ACHN (cell line): ENCODE measurements around the gene TCERG1L.

Source experiments
- DNase-seq: peaks from one replicate; pipeline ENCODE4 v3.0.0-alpha.2; 2015
- in situ Hi-C: cut with HindIII; loops from 2 replicates; pipeline ENCODE4 v1.10.0; 2017; ENCODE audit warnings: low sequenced_read_pairs, low pct_ligation_motif_present, low pct_unique_long_range_greater_than_20kb

Gene TCERG1L

DNA sequence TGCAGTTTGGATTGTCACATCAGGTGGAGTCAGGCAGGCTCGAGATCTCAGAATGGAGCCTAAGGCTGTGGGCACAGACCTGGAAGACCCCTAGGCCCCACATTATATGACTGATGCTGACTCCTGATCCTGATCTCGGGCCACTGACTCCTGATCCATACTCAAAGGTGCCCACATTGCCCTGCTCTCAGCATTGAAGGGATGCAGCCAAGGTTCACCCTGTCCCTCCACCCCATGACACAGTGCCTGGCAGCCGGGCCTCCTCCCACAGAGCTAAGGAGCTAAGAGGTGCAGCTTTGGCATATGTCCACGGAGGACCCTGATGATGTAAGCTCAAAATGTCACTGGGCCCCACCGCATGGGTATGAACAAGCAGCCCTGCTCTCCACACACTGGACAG is 36.6 kb downstream of the TCERG1L start:
- no peak for DNase-seq
- in situ Hi-C loops, result no loop called here

DNA sequence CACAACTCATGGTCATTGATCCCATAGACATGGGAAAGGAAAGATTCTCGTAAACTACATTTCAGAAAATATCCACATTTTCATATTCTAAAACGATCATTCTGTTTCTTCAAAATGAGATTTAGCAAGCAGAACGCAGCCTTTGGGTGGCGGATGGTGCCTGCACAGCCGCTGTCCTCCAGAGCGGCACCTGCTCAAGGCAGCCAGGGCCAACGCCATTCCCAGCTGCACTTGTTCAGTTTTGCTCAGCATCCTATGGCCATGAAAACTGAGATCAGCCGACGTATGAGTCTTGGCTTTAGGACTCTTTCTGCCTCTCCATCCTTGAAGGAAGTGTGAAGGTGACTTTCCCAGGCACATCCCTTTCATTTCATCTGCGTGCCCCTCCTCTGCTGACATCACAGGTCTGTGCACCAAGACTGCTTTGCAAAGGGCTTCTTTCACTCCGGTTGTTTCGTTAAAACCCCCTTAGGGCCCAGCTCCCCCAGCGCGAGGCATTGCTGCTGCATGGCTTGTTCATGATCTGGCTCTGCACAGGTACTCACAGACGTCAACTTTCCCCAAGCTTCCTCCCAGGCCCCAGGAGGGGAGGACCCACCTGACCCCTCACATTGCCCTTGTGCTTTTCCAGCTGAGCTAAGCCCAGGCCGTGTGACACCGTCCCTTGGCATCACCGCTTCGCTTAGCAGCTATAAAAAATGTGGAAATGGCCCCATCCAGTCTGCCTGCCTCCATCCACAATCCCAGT is 37.2 kb downstream of the TCERG1L start:
- no peak for DNase-seq
- in situ Hi-C loops, result no loop called here

DNA sequence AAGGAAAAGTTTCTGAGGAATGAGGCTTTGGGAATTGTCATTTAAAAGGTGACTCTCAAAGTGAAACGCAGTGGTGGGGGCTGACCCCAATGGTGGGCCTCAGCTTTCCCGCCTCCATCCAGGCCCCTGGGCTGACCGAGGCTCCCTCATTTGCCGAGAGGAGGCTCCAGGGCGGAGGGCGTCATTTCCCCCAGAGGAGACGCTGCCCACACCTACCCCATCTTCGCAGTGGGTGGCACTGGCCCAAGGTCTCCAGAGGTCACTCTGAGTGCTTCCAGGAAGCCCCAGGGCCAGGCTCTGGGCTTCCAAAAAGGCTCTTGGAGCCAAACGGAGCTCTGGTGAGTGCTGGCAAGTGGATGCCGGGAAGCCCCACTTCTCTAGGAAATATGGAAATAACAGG is 38.0 kb downstream of the TCERG1L start:
- in situ Hi-C loops, result no loop called here

DNA sequence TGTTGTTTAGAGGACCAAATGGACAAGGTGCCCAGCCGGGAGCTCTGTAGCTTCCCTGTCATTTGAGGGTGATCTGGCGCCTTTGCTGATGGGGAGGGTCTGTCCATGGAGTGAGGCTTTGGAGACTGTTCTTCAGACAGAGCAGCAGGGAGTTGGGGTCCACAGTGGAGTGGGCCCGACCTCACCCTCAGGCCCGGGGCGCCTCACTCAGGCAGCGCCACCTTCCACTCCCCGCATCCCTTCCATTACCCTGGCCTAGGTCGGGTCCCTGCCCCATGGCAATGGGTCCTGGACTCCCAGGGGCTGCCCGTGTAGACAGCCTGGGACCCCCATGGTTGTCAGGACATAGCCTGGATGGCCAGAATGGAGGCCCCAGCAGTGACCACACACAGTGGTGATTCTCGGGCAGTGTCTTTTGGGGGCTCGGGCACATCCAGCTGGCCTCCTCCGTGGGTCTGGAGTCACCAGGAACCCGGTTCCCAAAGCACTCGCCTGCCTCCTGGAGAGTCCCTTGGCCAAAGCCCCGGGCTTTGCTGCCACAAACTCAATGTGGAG is 38.5 kb downstream of the TCERG1L start:
- no peak for DNase-seq
- in situ Hi-C loops, result no loop called here

More for the DNA sequence above, 38.0 kb downstream of the TCERG1L start:
- no peak for DNase-seq

DNA sequence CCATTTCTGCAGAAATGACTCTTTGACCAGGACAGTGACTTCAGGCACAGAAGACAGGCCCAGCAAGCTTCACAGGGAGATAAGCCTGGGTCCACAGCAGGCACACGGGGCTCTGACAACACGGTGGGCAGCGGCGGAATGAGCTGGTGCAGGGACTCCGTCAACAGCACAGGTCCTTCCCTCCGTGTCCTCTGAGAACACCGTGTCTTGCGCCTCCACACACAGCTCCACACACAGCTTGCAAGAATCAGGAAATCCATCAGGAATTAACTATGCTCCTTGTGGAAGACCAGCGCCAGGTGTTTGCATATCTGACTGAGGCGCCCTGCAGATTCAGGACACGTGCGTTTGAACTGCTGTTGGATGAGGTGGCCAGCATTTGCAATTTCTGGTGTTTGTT is 39.6 kb downstream of the TCERG1L start:
- in situ Hi-C loops, result no loop called here

DNA sequence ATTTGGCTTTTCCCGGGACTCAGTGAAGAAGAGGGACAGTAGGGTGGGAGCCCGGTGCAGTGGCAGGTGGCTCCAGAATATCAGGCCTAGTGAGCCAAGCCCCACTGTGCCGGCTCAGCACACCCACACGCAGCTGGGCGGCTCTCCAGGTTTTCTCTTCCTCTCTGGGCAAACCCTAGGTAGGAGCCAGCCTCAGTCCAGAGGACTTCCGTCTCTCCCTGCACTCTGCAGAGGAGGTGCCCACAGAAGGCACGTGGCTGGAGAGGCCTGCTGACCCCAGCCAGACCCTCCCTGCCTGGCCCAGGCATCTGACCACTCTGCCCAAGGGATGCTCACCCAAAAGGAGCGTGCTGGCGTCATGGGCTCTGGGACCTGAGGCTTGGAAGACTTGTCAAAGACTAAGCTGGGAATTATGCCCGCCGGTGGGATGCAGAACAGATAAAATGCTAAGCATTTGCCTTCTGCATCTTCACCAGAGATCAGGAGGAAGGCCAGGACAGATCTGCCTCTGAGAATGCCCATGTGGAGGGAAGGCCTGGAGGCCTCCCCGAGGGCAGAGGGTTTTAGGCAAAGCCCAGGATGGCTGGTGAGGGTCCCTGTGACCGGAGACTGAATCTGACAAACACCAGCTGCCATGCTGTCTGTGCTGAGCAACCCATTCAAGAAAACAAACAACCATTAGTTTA is 40.2 kb downstream of the TCERG1L start:
- no peak for DNase-seq
- in situ Hi-C loops, result no loop called here

More for the DNA sequence above, 39.6 kb downstream of the TCERG1L start:
- no peak for DNase-seq

DNA sequence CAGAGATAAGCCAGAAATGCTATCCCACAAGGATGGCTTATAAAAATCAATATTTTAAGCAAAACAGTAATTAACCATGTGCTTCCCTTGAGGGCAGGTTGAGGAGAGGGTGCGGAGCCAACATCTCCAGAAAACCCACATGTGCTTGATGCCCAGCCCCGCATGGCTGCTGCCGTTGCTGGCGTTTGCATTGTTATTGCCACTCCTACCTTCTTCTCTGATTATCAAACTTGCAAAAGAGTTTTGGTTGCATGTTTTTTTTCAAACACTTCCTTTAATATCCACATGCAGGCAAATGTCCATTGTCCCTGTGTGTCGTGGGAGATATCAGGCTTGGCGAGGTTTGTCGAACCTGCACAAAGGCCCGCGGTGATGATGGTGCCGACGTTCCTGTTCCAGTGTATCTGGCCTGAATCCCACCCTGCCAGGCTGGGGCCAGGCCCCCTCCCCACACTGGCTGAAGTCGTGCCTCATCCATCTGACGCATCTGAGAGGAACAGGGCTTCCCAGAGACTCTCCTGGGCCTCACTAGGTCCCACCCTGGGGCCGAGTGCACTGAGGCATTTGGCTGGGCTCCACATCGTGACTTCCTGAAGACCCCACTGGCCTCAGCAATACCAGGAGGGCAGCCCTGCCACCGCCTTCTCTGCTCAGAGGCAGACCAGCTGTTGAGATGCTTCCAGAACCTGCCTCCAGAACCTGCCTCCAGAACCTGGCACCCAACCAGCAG is 40.9 kb downstream of the TCERG1L start:
- in situ Hi-C loops, result no loop called here
- DNase-seq, result no peak

DNA sequence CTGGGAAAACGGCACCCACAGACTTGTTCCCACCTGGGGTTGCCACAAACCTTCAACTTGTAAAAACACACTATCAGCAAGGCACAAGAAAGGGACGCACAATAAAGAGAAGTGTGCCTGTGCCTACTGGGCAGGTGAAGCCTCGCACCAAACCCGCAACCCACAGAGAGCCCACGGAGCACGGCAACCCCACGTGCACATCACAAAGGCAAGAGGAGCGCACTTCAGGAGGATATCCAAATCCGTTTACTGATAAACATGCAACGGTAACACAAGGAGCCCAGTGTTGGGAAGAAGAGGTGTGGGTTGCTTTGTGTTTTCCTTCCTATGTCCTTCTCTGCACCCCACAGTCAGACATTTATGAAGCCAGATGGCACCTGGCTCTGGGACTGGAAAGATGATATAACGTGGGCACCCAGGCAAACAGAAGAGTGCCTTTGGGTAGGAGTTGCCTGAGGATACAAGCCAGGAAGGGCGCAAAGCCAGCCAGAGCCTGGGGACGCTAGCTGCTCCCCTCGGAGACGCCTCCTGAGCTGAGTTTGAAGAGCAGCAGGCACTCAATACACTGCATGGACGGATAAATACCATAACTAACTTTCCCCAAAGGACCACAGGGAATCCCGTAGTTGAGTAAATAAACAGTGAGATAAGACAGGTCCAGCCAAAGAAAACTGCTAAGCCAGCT is 41.6 kb downstream of the TCERG1L start:
- no peak for DNase-seq
- in situ Hi-C loops, result no loop called here

DNA sequence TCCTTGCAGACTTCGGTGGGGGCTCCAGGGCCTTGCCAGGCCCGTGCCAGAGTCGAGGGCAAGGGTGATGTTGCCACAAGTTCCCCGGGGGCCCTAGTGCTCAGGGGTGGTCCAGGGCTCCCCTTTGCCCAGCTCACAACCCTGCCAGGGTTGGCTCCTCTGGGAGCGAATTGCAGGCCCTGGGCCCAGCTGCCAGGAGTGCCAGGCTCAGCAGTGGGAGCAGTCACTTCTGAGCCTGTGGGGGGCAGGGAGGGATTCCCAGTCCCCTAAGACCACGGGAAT is 43.8 kb downstream of the TCERG1L start:
- DNase-seq, result no peak
- in situ Hi-C loops, result no loop called here

DNA sequence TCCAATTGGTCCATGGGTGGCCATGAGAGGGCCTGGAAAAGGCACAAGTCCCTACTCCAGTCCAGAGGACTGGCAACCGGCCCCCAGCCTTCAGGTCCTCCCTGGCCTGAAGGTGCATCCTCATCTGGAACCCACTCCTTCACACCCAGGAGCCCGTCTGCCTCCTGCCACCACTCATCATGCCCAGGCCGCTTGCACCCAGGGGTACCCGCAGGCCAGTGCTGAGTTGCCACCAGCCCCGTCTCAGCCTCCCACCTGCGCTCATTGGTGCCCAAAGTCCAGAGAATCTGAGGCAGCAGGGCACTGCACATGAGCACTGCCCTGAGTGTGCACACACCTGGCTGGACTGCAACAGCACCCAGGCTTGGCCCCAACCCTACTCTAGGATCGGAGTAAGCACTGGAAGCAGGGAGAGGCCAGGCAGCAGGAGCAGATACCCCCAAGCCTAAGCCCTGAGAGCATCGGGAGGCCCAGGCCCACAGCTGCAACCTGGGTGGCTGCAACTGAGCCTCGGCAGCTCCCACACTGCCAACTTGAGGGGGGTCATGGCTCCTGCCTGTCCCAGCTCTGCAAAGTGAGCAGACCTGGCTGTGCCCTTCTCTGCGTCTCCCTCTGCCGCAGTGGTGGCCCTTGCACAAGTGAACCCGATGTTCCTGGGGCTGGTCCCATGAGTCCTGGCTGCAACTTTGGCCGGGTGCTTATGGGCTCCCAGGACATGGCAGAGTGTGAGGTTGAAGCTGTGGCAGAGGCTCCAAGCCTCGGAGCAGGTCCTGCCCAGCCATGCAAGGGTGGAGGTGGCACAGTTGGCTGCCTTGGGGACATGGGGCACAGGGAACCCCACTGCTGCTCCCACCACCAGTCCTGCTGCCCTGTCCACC is 44.3 kb downstream of the TCERG1L start:
- DNase-seq, result no peak
- in situ Hi-C loops, result no loop called here

DNA sequence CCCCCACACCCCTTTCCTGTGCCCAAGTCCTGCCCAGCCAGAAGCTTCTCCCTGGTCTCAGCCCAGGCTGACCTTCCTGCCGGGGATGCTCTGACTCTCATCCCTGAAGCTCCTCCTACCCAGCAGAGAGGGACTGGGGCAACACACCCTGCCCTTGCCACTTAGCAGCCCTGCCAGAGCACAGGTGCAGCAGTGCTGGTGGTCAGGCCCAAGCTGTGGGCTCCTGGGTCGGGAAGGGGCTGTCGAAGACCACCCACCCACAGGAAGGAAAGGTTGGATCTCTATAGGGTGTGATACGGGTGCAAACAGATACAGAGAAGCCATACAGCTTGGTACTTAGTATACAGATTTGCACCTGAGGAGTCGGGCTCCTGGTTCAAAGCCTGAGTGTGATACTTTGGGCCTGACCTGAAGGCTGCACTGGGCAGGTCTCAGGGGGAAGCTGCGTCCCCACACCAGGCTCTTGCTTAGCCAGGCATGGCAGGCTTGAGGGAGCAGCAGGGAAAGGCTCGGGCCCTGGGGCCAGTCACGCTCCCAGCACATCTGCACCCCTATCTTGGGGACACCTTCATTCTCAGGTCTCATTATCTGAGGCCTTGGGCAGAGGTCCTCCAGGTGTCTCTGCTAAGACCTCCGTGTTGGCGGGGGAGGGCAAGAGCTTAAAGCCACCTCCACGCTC is 47.3 kb downstream of the TCERG1L start:
- DNase-seq, result no peak
- in situ Hi-C loops, result no loop called here

DNA sequence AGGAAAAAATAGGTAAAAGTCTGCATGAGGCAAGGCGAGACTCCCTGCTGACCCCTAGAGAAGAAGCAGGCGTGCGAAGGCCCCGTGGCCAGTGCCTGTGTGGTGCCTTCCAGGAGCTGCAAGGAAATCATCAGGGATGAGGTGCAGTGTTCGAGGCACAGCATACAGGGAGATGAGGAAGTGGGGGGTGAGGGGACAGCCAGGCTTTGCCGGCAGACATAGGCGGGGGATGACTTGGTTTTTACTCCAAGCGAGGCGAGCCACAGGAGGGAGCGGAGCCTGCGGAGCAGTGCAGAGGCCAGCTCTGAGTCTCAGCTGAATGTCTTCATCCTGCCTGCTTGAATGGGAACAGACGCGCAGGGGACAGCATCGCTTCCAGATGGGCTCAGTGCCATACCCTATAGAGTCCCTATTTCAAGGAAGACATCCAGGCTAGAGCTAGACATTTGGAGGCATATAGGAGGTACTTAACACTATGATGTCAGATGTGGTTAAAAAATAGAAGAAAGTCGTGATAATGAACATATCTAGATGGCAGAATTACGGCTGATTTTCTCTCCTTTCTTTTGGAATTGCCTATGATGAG is 49.5 kb downstream of the TCERG1L start:
- DNase-seq, result no peak
- in situ Hi-C loops, result no loop called here

DNA sequence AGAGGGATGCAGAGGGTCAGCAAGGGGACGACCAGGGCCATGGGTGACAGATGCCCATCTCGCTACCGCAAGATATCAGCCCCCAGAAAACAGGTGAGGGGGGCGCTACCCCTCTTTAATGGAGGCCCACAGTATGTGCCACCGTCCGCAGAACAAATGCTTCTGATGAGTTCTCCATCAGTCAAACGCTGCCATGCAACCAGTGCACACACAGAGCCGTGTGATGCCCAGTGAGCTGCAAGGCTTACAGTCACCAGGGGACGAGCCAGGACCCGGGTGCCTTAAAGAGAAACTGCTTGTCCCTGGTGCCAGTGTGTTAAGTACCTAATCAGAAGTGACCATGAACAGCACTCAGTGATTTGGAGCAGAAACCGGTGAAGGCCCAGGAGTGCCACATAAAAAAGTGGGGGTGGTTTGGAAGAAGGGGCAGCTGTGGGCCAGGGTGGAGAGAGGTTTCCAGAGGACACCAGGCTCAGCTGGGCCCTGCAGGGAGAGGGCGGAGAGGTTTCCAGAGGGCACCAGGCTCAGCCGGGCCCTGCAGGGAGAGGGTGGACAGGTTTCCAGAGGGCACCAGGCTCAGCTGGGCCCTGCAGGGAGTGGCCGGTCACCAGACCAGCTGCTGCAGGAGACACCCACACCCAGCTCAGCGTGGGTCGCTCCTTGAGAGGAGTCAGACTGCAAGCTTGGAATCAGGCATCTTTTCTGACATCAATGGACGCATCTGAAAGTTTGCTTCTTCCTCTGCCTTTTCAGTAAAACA is 50.9 kb downstream of the TCERG1L start:
- DNase-seq, result no peak
- in situ Hi-C loops, result no loop called here

DNA sequence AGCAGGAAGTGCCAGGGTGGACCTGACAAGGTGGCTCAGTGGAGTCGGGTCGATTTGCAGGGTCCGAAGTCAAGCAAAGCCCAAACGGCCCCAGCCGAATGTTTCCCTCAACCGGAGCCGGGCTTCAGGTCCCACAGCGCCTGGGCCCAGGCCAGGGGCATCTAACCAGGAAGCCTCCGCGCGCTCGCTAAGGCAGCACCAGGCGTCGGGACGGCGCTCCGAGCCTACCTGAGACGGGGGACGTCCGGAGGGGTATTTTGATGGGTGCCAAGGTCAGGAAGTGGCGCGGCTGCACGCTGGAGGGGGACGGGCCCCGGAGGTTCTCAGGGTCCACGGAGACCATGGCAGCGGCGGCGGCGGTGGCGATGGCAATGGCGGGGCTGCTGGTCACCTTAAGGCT is 51.5 kb downstream of the TCERG1L start:
- no peak for DNase-seq
- in situ Hi-C loops, result no loop called here

DNA sequence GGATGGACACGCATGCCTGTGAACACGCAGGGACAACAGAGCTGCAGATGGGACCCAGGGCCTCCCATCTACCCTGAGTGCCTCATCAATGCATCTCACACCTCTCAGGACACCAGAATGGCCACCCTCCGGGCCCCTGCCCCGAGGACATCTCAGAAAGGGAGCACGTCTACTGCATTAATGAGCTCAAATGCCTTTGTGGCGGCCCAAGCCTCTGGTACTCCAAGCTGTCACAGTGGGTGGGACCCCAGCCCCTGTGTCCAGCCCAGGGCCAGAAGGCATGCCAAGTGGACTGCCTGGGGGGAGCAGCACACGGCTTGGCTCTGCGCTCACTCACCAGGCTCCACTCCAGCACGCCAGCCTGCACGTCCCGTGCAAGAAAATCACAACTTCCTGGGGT is 52.0 kb downstream of the TCERG1L start:
- DNase-seq, result no peak
- in situ Hi-C loops, result no loop called here

DNA sequence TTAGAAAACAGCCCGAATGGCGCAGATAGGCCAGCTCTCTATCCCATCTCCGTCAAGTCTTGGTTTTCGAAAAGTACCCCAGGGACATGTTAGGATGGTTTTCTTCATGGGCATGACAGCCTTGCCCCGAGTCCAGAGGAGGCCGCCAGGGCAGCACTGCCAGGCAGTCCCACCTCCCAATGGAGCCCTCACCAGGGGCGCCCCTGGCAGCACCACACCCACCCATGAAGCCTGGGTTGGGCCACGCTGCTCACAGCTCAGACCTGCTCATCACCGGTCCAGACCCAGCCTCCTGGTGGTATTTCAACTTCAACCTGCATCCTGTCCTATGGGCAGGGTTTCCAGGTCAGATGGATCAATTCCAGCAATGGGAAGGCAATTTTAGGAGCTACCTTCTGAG is 53.3 kb downstream of the TCERG1L start:
- in situ Hi-C loops, result no loop called here
- DNase-seq, result no peak

DNA sequence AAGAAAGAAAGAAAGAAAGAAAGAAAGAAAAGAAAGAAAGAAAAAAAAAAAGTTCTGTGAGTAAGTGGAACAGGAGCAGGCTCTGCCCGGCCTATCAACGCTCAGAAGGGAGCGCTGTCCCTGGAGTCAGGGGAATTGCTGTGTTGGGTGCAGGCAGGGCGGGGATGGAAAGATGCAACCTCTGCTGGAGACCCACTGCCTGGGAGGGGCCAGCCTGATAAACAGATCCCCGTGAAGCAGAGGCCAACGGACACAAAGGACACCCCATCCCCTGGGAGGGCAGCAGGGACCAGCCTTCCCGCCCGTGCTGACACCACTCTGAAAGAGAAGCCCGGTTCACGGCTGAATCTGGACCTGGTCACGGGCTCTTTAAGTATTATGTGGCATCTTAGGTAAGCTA is 54.5 kb downstream of the TCERG1L start:
- DNase-seq, result no peak
- in situ Hi-C loops, result no loop called here
